ELR (cell line): Measurements from ENCODE around the gene MLLT1.

ENCODE experiments used
- DNase-seq: peaks from one replicate; pipeline ENCODE4 v3.0.0-alpha.2; 2015; ENCODE audit warnings: low read depth

MLLT1 gene

DNA sequence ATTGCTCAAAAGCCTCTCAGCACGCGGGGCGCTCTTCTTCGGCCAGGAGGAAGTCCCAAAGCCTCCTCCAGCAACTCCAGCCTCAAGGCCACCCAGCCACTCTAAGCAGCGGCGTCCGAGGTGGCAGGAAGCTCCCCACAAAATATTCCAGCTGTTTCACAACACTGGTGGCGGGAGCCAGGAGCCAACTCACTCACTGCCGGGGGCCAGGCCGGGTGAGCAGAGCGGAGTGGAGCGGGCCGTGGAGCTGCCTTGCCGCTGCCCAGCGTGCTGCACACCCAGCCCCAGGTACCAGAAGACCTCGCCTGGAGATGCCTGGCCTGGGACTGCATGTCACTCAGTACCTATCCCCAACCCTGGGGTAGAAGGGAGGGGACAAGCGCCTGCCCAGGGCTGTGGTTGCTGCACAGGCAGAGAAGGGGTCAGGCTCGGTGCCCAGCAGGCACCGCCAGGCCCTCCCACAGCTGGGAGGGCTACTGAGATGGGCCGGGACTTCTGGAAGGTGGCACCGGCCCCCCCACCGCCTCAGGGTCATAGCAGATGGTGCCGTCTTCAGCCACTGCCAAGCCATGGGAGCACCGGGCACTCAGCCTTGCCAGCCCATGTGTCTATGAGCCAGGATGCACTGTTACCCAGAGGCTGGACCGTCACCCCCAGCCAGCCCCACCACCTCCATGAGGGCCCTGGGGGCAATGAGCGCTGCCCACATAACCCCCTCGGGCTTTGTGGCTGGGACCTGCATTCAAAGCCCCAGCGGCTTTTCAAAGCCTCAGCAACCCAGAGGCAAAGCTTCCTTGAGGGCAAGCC, 59.2 kb downstream of the MLLT1 start:
- peak; percentile 21 for DNase-seq

DNA sequence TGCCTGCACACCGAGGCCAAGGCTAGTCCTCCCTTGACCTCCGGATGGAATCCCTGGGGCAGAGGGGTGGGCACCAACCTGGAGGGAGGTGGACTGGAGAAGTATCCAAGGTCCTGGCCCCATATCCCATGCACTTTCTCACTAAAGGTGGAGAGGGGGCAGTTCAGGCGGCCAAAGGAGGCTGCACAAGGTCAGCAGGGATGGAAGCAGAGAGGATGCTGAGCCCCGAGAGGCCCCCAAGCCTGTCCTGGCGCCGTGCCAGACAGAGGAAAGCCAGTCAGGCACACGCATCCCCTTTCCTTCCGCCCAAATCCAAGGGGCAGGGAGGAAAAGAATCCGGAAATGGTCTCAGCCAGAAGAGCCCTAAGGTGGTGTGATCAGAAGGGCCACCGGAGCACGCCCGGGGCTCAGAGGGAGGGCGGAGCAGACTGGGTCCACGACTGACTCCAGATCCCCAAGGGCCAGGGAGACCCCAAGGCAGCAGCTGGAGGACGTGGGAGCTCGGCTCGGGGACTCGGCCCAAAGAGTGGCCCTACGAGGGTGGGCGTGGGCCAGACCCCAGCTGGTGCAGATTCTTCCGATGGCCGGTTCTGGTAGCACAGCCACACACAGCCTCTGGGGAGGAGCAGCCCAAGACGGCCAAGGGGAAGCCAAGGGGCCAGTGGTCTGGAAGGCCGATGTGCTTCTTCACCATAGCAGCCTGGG, 60.0 kb downstream of the MLLT1 start:
- no peak for DNase-seq

DNA sequence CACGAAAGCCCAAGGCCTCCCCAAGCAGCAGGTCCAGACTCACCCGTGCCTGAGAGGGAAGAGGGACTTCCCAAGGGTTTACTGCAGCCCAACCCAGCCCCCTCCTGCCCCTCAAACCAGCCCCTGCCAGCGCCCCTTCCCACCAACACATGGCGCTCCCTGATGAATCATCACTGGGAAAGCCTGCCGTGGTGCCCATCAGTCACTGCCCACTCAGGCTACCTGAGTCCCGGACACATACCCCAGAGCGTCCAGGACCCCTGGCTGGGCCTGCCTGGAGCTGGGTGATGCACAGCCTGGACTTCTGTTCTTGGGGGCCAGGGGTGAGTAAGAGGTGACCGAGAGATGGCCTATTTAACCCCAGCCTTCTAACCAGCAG, 60.6 kb downstream of the MLLT1 start:
- no peak for DNase-seq

DNA sequence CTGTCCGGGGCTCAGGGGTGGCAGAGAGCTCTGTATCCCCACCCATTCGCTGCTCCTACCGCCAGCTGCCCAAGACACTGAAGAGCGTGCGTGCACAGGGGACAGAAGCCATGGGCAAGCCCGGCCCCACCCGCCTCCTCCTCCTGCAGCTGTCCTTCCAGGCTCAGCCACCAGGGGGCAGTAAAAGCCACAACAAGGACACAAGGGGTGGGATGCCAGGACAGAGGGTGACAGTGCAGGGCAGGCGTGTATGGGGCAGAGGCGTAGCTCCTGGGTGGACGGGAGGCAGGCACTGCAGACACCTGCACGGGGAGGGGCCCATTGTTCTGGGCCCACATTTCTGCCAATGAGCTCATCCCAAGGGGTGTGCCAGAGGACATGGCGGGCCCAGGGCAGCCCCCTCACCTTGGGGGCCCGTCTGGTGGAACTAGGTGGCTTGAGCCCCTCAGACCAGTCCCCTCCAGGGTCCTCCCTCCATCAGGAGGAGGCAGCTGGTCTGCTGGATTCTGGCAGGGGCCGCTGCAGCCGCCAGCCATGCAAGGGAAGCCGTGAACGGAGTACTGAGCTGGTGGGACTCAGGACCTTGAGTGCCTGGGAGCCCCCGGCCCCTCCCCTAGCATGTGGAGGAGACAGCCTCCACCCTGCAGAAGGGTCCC, 61.2 kb downstream of the MLLT1 start:
- peak; percentile 85 for DNase-seq

DNA sequence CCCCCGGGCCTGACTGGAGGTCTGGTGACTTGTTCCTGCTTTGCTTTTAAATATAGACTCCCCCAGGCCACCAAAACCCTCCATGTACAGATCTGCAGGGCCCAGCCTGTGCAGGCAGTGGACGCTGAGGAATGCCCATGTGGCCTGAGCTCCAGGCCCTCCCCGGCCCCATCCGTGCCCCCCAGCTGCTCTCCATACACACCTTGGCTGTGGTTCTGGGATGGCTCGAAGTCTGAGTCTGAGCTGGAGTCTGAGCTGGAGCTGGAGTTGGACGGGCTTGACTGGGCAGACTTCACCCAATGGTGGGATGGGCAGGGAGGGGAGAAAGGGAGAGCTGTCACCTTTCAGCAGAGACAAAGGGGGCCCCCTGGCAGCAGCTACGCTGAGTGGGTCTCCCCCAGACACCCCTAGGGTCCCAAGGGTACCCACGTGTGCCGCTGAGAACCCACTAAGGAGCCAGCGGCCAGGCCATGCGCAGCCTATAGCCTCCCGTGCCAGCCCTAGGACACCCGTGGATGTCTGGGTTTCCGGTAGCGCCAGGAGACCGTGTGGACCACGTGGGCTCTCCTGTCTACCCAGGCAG, 61.9 kb downstream of the MLLT1 start:
- DNase-seq: no peak

DNA sequence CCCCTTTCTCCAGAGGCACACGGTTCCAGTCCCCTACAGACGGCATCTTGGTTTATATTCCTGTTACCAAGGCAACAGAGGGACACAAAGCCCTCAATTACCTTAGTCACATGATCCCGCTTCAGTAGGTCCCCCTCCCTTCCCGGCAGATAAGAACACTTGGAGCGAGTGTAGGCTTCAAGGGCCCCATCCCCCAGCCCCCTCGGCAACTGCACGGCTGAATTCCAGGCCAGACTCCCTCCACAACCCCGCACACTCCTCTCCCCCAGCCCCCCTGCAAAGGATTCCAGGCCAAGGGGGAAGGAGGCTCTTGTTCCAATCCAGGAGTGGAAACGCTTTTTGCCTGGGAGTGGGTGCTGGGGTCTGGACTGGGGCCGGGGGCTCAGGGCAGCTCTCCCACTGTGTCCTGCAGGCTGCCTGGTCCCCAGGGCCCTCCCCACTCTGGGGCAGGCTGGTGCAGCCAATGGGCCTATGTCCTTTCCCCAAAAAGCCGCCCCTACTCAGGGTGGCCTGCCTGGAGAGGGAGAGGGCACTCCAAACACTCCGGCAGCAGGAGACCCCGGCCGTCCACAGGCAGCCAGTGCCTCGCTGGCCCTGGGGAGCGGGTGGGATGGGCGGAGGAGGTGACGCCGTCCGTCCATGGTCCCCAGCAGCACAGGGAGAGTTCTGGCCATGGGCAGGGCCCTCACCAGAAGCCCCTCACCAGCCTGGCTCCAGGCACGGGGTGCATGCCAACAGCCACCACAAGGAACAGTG, 62.6 kb downstream of the MLLT1 start:
- no peak for DNase-seq

DNA sequence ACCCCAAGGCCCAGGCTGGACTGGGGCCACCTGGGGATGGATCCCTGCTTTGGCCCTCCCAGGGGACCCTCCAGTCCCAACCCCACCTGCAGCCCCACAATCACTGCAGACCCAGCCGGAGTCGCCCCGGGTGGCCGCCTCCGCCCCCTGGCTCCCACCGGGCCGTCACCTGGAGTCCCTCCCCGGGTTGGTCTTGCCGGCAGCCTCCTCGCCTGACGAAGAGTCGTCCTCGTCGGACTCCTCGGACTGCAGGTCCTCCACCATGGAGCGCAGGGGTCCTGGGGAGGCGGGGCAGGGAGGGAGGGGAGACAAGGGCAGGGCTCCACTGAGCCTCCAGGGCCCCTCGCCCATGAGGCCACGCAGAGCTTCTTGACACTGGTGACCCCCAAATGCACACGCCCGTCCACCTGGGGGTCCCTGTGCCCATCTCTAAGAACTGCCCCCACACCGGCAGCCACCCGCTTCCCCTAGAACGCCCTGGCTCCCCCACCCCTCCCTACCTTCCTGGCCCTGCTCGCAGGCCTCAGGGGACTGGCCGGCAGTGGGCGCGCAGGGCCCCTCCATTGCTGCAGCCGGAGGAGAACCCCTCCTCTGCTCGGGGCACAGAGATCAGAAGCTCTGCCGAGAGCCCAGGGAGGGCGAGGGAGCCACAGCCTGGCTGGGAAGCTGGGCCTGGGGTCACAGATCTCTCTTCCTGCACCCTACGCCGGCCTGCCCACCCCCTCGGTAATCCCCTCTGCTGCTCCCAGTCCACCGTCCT, 63.4 kb downstream of the MLLT1 start:
- no peak for DNase-seq

DNA sequence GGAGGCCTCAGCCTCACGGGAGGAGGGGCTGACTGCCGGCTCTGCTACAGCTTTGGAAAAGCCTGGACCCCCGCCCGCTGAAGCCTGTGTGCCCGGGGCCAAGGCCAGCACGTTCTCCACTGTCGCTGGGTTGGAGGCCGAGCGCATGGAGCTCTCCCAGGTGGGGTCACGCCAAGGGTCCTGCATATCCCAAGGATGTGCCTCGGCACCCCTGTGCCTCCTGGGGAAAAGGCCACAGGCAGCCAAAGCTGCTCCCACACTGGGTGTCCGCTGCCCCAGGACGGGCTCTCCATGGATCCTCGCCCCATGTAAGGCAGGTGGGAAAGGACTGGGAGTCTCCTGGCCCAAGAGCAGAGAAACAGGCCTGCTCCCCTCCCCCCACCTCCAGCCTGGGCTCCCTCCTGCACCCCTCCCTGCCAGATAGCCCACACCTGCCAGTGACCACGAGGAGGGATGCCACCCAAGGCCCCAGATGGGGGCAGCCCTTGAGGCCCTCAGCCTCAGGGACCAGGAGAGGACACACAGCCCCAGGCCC, 64.0 kb downstream of the MLLT1 start:
- no peak for DNase-seq

DNA sequence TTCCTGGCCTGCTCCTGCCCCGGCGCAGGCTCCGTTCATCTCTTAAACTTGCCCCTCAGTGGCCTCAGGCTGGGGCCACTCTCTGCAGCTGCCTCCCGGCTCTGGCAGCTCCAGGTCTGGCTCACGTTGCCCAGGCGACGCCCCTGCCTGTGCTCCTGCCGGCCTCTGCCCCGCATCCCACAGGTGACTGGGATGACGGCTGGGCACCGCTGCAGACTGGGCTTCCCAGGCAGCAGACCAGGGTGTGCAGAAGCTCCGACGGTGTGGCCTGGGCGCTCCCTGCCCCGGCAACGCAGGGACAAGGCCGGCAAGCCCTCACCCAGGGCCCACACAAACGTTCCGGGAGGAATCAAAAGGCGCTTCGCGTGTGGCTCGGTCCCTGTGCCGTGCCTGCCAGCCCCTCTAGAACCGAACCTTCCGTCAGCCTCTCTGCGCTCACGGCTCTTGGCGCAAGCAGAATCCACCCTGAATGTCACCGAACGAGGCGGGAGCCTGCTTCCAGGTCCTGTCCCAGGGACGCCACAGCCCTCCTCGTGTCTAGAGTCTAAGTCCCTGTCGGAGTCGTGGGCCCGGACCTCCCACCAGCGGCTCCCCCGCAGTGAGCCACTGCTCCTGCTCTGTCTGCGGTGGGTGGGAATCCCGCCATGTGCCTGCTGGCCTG, 64.8 kb downstream of the MLLT1 start:
- no peak for DNase-seq

DNA sequence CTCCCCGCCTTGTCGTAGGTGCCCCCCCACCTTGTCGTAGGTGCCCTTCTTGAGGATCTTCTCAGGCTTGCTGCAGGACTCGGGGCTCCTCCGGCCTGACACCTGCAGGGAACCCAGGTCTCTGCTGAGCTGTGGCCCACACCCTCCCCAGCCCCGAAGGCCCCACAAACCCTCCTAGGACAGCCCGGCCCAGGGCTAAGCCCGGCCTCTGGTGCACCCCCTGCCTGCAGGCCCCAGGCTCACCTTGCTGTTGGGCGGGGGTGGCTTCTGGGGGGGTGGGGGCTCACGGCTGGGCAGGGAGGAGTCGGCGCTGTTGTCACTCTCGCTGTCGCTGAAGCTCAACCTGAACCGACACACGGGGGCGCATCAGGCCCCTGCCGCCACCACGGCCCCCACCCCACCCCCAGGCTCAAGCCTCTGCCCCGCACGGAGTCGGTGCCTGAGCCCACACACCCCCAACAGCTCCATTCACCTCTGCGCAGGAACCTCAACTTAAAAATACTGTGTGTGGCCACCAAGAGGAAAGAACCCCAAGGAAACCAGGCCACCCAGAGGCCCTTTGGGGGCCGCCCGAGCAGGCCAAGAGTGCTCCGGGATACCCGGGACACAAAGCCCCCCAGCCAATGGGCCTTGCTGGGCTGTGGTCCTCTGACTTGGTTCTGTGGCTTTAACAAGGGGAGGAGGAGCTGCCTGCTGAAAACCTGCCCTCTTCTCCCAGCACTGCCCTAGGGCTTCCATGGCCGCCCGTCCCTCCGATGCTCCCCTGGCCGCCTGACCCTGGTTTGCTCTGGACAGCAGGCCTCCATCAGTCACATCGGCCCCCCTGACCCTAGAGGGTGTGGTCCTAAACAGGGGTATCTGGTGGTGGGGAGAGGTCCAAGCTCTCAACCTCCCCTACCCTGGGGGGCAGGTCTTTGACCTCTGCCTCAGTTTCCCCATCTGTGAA, 65.8 kb downstream of the MLLT1 start:
- DNase-seq: no peak

DNA sequence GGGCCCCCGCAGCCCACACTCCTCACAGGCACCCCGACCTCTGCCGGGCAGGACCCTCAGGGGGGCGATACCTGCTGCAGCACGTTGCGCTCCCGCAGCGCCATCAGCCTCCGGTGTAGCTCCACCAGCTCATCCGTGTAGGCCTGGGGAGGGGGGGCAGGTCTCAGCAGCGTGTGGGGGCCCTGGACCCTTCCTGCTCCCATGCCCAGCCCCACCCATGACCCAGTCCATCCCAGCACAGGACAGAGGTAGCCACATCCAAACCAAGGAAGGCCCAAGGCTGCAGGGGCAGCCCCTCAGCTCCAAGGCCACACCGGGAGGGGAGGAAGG, 66.5 kb downstream of the MLLT1 start:
- DNase-seq: no peak

DNA sequence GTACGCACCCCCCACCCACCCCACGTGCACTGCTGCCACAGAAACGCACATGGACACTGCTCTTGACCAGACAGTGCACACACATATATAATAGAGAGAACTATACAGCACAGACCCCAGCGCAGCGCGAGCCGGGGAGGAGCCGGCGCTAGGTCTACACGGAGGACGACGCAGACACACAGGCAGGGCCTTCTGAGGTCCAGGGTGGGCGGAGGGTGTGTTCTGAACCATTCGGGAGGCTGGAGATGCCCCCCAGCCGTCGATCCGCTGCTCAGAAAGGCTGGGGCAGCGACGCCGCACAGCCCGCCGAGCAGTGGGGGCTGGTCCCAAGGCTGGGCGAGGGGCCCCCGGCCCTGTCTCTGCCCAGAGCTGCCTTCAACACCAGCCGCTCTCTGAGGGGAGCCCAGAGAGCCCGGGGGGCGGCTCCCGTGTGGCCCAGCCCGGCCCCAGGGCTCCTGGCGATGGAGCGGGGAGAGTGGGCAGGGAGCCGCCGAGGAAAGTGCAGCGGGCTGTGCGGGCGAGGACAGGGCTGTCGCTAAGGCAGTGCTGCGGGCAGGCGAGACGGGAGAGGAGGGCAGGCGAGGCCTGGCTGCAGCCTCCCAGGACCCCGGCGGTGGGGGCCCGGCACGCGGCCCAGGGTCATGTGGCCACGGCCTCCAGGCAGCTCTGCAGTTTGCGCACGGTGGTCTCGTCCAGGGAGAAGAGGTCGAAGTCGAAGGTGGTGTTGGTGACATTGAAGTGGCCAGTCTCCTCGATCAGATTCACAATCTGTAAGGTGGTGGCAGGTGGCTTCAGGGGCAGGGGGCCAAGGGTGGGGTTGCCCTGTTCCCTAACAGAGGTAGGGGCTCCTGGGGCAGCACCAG, 67.1 kb downstream of the MLLT1 start:
- DNase-seq: no peak

DNA sequence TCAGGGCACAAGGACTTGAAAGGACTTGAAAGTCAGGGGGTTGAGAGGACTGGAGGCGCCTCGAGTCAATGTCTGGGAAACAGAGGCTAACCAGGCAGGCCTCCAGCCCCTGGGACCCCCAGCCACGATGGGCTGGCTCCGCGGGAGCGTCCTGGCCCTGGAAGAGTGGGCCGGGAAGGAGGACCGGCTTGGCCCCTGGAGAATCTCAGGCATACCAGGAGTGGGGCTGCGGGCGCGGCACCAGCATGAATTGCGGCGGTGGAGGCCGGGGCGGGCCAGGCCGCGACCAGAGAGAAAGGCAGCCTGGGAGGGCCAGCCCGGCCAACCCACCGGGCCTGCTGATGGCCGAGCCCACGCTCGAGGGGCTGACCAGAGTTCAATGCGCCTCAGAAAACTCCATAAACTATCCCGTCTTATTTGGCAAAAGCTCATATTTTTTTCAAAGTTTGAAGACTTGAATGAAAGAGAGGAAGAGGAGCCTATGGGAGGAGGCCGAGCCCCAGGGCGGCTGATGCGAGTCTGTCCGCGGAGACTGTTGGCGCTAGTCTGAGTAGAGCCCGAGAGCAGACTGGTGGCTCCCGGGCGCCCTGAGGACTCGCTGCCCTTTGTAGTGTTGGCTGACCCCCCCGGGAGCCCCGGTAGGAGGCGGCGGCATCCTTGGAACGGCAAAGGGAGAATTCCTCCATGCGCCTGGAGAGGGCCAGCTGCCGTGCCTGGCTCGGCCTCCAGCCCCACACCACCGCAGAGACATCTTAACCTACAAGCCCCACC, 68.0 kb downstream of the MLLT1 start:
- no peak for DNase-seq

DNA sequence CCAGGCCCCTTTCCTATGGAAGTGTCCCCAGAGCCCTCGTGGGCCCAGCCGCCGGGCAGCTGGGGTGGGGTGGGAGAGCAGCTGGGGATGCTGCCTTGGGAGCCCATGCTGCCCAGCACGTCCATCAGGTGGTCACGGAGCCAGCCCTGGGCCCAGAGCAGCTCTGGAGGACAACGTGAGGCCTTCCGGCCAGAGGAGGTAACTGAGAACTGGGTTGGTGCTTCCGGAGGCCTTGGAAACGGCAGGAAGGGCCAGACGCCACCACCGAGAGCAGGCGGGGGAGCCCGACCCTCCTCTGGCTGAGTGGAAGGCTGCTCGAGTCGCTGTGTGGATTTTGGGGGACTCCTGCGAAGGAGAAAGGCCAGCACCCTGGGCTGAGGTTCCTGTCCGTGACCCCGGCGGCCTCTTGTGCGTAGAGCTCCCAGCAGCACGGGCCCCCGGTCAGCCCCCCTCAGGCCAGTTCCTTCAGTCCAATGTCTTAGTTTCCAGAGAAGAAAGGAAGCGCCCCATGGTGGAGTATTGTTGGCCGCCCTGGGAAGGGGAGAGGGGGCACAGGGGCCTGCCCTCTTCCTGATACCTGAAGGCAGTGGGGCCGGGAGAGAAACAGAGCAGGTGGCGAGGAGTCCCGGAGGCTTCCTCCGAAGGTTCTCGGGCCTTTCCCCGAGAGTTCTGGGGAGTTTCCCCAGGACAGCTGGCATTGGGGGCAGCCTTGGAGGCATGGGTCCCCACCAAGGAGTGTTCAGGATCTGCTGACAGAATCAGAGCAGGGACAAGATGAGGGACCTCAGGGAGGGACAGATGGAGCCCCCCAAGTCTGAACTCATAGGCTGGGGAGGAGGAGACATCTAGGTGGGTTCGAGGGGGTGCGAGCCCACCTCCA, 68.8 kb downstream of the MLLT1 start:
- DNase-seq: no peak

DNA sequence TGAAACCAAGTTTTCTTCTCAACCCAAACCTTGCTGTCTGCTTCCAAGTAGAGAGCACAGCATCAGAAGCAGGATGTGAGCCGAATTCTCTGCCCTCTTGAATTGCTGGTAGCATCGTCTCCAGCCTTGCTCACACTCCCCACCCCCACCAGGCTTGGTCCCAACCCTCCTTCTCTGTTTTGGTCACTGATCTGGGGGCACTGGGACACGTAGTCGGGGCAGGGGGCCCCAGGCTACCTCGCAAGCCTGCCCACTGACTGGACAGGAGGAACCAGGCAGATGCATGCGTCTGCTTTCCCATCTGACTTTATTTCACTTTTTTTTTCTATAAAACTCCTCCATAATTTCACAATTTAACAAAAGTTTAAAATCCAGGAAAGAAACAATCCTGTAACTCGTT, 69.7 kb downstream of the MLLT1 start:
- DNase-seq: no peak

DNA sequence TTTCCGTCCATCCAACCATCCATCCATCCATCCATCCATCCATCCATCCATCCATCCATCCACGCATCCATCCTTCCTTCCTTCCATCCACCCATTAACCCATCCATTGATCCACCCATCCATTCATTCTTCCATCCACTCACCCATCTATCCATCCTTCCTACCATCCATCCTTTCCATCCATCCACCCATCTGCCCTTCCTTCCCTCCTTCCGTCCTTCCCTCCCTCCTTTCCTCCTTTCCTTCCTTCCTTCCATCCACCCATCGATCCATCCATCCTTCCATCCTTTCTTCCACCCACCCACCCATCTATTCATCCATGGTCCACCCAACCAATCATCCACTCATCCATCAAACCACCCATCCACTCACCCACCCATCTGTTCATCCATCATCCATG, 70.1 kb downstream of the MLLT1 start:
- no peak for DNase-seq

DNA sequence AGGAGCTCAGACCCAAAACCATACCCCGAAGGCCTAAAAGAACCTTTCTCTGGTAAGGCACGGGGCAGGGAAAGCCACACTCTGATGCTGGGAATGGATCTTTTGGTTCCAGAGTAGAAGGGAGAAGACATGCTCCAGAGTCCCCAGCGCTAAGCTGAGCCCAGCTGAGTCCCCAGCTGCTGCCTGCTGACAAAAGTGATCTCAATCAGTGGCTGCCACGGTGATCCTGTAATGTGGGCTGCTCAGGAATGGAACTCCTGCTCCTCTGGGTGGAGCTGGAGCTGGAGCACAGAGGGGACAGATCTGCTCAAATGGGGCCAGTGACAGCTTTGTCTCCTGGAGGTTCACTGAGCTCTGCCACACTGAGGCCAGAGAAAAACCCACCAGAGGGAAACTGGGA, 70.5 kb downstream of the MLLT1 start:
- DNase-seq: no peak
